Neuron (in vitro differentiated cells): ENCODE results near the gene SCO2.

ENCODE experiments used
- H2AFZ ChIP-seq: one replicate; pipeline ENCODE4 v1.6.1; 2013; ENCODE audit warnings: low read depth, mild to moderate bottlenecking, inconsistent platforms, low read length, moderate library complexity
- H3K27me3 ChIP-seq: one replicate; pipeline ENCODE4 v1.6.1; 2013; ENCODE audit warnings: low read length; ENCODE audit not compliant: insufficient read depth
- H3K36me3 ChIP-seq: one replicate; pipeline ENCODE4 v1.6.1; 2013; ENCODE audit warnings: low read length; ENCODE audit not compliant: insufficient read depth
- H3K4me1 ChIP-seq: one replicate; pipeline ENCODE4 v1.6.1; 2013; ENCODE audit warnings: low read length; ENCODE audit not compliant: insufficient read depth
- H3K4me3 ChIP-seq: 2 replicates; pipeline ENCODE4 v1.5.1; 2013; ENCODE audit warnings: mild to moderate bottlenecking, low read length, moderate library complexity
- H3K9me3 ChIP-seq: one replicate; pipeline ENCODE4 v1.6.1; 2013; ENCODE audit warnings: low read length

The SCO2 gene

GRCh38 chr22:50476868-50477267 is 48.5 kb downstream of the SCO2 start:
- Histone ChIP-seq H3K27me3 (peaks cover 25% of the 10 kb centered on the region), H3K4me1 (peaks cover 18% of the 10 kb centered on the region), H3K4me3 (no peak overlapping the region), H3K9me3 (peaks cover 8% of the 10 kb centered on the region), H2AFZ (no peak overlapping the region), H3K36me3 (peaks cover 4% of the 10 kb centered on the region)

GRCh38 chr22:50475652-50476002 is 49.8 kb downstream of the SCO2 start:
- peak overlapping the region; percentile 85 for H3K4me3 ChIP-seq
- peaks cover 8% of the 10 kb centered on the region for H3K9me3 ChIP-seq
- peaks cover 18% of the 10 kb centered on the region for H3K4me1 ChIP-seq
- peaks cover 15% of the 10 kb centered on the region for H3K27me3 ChIP-seq
- H2AFZ ChIP-seq, result peak overlapping the region; percentile 83
- peaks cover 4% of the 10 kb centered on the region for H3K36me3 ChIP-seq

- H3K27me3 ChIP-seq, result peaks cover 9% of the 10 kb centered on the region
- H3K36me3 ChIP-seq, result peaks cover 4% of the 10 kb centered on the region
- H3K9me3 ChIP-seq, result peaks cover 3% of the 10 kb centered on the region
- peaks cover 18% of the 10 kb centered on the region for H3K4me1 ChIP-seq
- H2AFZ ChIP-seq, result peak within 1 kb of the TSS; percentile 83
- peak within 1 kb of the TSS; percentile 85 for H3K4me3 ChIP-seq
These were observed 50.4 kb downstream of the SCO2 start, which contains the start of gene SBF1 for GRCh38 chr22:50474710-50475651. Gene SBF1 (minus strand): TSS chr22:50475035. CDS start chr22:50474840, 195 bp downstream.

- peaks cover 5% of the 10 kb centered on the region for H3K27me3 ChIP-seq
- H2AFZ ChIP-seq, result no peak overlapping the region
- H3K4me3 ChIP-seq, result peak overlapping the region; percentile 85
- peaks cover 18% of the 10 kb centered on the region for H3K4me1 ChIP-seq
- no peaks in the 10 kb centered on the region for H3K9me3 ChIP-seq
- peaks cover 4% of the 10 kb centered on the region for H3K36me3 ChIP-seq
These were observed 51.3 kb downstream of the SCO2 start for GRCh38 chr22:50473855-50474671.
